ENCODE data around the gene OR51D1. TPM values are rescaled to one million over a fixed set of nuclear protein-coding genes. Genes with fewer than 3 reads are reported as not detected.

OR51D1 gene
- total RNA-seq: not detected
- long read RNA-seq: 0 reads

DNA sequence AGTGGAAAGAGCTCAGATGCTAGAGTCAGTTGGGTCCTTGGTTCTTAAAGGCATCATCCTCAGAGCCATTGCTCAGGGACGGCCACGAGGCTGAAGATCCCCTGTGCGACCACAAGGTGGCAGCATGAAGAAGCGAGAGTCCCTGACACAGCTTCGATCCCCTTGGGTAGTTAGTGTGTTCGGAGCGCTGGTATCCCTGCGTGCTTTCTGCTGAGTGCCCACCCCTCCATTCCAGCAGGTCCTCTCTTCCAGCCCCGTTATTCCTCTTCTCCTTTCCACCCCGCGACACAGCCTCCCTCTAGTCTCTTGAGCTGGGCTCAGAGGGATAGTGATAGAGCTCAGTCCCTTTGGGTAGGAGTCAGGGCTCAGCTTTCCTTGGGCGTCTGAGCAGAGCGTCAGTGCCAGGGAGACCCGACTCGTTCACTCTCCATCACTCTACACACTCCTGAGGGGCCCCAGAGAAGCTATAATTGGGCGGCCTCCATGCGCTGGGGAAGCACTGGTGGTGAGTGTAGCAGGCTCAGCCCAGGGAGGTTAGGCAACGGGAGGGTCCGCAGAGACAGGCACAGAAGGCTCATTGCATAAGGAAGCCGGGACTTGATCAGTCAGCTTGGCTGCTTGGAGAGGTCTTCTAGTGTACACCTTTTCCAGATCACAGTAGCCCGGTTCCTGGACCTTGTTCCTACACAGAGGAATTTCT is at the start of gene OR51D1:
Gene OR51D1, plus strand, starts transcription at position 516 of the 700 bp plus-strand sequence. CDS start 2,314 bp downstream, outside the sequence.
- peak; percentile 81 for DNase-seq
- peak; percentile 98 for ATAC-seq (ENCODE audit: poor library complexity)
- intact Hi-C loops (cut with DNase I): loop anchor here (2.0 to 5.0 kb wide), 2 partner anchors 190 to 365 kb away; no protein-coding TSS in a partner anchor

DNA sequence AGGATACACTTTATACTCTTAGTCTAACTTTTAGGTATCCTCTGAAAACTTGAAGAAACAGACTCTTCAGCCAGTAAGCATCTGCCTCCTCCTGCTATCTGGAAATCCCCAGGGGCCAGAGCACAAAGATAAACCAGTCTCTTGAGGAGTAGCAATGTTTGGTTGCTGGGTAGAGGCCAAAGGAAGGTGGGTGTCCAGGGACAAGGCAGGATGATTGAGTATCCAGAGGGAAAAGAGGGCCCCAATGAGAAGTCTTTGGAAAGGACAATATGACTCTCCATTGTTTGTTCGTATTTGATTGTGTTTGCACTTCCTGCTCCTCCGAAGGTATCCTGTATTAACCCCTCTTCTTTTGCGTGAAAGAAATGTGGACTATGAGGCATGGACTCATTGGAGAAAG is 48.3 kb upstream of the OR51D1 start:
- intact Hi-C loops (cut with DNase I): no loop called here
- DNase-seq: no peak
- no peak for ATAC-seq (ENCODE audit: poor library complexity)

DNA sequence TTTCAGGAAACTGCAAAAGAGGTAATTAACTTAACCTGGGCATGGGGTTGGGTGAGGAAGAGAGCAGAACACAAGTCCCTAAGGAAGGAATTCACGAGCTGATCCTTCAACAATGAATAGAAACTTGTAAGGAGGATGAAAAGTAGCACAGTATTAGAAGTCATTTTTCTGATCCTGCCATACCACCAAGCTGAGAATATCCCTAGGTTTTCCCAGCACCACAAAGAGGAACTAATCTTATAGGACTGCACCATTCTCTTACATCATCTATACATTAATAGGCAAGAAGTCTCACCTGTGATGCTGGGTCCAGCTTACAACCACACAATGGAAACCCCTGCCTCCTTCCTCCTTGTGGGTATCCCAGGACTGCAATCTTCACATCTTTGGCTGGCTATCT is 43.5 kb upstream of the OR51D1 start, which contains the start of gene OR52I1:
Gene OR52I1, plus strand, starts transcription at position 301 of the 400 bp plus-strand sequence. Its CDS starts 0 bp downstream, at position 301.
- ATAC-seq (ENCODE audit: poor library complexity) (no peak), DNase-seq (no peak)
- intact Hi-C loops (cut with DNase I): no loop called here

DNA sequence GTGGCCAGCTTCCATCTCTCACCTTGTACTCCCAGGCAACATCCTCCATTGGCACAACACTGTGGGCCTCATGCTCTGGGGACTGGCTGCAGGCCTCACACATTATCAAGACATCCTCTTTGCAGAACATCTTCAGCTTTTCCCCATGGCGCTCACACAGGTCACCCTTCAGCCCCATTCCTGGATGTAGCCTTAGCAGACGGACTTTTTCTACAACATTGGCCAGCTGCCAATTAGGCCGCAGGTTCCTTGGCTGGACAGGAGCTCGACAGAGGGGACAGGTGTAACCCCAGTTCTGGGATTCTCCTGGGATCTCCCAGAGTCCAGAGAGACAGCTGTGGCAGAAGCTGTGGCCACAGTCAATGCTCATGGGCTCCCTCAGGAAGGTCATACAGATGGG is 32.2 kb upstream of the OR51D1 start:
- ATAC-seq (ENCODE audit: poor library complexity): no peak
- no peak for DNase-seq
- intact Hi-C loops (cut with DNase I): no loop called here

DNA sequence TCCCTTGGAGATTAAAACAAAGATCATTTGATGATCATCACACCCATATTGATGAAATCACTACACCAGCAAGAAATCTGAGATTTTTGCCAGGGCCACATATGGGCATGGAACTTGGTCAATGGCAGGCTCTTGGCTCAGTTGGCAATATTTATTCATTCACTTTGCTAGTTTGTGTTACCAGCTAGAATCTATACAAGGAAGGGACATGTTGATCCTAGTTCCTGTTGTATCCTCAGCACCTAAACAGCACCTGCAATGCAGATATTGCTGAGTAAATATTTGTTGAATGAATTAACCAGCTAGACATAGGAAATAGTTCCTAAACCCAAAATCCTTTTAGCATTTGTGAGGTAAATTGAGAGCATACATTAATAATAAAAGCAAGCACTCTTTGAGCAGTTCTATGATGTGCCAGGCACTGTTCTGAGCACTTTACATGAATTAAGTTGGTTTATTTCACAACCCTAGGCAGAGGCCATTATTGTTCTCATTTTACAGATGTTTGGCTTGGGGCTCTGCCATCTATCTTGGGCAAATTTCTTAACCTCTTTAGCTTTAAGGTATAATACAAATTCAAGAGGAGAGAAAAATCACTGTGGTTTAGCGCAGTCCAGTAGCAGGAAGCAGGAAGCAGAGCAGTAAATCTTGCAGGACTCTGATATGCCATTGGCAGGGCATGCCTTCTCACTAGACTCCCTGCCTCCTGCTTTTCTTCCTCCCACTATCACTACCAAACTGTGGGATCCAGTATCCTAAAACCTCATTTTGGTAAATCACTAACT is 30.9 kb upstream of the OR51D1 start:
- ATAC-seq (ENCODE audit: poor library complexity) (no peak), DNase-seq (no peak)
- intact Hi-C loops (cut with DNase I): no loop called here

DNA sequence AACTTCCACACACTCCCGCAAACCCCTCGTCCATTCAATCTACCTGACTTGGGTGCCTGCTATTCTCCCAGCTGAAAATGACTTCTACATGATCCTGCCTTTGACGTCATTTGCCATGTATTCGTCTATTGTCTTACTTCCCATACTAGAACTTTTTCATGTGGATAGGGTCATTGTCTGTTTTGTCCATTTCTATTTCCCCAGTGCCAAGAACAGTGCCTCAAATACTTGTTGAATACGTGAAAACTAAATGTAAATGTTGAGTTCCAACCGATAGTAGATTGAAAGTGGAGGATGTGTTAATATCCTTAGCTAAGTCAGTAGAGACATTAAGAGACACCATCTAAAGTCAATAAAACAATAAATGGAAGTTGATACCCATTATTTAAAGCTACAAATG is 30.2 kb upstream of the OR51D1 start:
- ATAC-seq (ENCODE audit: poor library complexity): no peak
- intact Hi-C loops (cut with DNase I): no loop called here

DNA sequence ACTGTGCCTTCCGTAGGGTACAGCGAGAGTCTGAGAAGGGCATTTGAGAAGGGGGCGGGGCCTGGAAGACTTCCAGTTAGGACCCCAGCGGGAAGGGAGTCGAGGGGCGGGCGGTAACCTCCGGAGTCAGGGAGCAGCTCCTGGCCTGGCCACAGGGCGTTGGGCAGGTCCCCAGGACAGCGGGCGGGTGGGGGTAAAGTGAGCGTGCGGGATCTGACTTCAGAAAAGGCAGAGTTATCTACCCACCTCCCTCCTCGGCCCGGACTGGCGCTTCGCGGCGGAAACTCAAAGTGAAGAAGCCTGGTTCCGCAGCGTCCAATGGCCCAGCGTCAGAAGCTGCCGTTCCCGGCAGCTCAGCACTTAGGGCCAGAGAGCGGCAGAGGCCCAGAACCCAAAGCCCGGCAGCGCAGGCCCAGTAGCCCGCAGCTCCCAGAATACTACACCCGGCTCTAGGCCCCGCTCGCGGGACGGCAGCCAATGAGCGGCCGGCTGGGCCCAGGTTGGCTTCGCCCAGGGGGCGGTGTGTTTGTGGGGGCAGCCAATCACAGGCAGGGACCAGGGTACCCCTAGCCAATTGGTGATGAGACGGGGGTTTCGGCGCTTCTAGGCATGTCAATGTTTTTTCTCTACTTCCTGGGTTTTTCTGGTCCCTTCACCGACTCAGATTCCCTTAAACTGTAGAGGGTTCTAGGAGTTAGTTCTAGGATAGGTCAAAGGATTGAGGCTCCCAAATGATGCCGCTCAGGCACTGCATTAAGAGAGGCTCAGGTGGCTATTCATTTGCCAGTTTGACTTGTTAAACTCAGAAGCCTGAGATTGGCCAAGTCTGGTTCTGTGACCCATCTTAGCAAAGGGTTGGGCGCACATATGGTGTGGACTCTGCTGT is 29.3 kb upstream of the OR51D1 start, which contains the start of gene TRIM68:
Gene TRIM68, minus strand, starts transcription at position 451 of the 886 bp plus-strand sequence. CDS start 2,727 bp downstream, outside the sequence.
- DNase-seq: peak; percentile 98
- peak; percentile 100 for ATAC-seq (ENCODE audit: poor library complexity)
- intact Hi-C loops (cut with DNase I): no loop called here

More for the DNA sequence above, 30.2 kb upstream of the OR51D1 start:
- DNase-seq: no peak

DNA sequence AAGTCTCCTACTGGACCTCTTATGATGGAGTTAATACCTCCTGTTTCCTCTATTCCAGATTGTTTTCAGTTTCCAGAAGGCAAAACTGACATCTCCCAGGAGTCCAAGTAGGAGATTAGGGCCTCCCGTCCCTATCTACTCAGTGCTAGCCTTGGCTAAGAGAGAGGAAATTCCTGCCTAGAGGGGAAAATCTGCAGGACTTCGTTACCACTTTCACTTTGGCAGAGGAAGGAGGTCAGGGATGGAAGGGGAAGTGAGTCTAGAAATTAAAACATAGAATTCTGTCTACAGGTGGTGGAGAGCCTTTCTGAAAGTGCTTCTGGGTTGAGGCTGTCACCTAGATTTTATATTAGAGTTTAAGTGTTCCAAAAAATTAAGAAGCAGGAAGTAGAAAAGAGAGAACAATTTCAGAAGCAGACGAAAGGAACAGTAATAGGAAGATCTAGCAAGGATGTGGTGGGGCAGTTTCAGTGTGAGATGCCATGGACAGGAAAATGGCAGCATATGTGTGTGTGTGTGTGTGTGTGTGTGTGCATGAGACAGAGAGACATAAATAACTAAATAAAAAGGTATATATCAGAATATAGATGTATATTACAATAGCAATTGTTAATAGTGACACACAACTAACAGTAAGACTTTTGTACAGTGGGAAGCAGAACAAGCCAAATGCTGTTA is 26.9 kb upstream of the OR51D1 start:
- ATAC-seq (ENCODE audit: poor library complexity) (no peak), DNase-seq (no peak)

DNA sequence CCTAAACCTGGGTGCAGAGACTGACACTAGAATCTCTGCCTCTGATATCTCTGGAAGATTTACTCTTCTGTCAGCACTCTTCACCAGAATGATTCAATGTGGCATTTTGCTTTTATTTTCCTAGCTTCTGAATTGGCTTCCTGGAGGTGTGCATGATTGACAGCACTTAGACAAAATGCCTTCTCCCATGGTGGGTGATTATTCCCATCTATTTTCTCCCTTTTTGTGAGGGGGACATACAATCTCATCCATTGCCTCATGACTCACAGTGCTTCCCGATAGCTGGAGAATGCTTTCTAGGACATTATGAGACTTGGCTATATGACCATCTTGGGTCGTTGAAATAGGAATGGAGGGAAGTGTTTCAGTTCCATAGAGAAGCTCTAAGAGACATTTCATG is 25.3 kb upstream of the OR51D1 start:
- no peak for DNase-seq
- intact Hi-C loops (cut with DNase I): no loop called here
- ATAC-seq (ENCODE audit: poor library complexity): no peak

More for the DNA sequence above, 26.9 kb upstream of the OR51D1 start:
- intact Hi-C loops (cut with DNase I): no loop called here

GRCh38 chr11:4615856-4616444 is 21.3 kb upstream of the OR51D1 start:
- DNase-seq (no peak), ATAC-seq (ENCODE audit: poor library complexity) (no peak)
- intact Hi-C loops (cut with DNase I): no loop called here

GRCh38 chr11:4619514-4619913 is 17.8 kb upstream of the OR51D1 start:
- intact Hi-C loops (cut with DNase I): no loop called here
- ATAC-seq (ENCODE audit: poor library complexity) (no peak), DNase-seq (no peak)

DNA sequence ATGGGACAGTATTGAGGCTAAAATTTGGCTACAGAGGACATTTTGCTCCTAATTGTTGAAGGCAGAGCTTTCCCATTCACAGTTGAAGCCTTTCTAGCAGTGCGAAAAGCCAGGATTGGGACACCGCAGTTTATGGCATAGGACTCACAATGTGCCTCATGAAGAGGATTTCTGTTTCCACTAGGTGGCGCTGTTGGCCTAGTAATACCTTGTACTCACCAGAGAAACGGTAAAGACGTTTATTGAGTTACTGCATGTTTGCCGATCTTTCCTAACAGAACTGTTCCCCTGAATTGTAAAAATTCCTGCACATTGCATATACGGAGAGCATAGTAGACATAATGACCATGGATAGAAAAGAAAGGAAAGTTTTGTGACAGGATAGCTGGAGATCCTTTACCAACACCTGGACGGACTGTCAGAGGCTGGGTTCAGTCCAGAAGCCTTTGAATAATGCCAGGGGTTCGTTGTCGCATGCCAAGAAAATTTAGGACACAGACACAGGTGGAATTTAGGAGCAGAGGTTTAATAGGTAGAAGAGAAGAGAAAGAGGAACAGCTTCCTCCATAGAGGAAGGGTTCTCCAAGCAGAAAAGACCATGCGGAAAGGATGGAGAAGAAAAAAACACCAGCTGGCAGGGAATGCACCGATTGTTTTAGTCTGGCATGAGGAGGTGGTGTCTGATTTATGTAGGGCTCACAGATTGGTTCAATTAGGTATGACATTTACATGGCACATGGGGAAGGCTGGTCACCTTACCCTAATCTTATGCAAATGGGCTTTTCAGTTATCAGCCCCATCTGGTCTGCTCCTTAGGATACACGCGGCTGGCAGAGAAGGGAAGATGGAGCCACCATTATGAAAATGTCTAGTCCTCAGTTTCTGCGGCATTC is 10.8 kb upstream of the OR51D1 start:
- no peak for DNase-seq
- intact Hi-C loops (cut with DNase I): no loop called here
- peak; percentile 86 for ATAC-seq (ENCODE audit: poor library complexity)

GRCh38 chr11:4636136-4636535 is 1.1 kb upstream of the OR51D1 start:
- no peak for ATAC-seq (ENCODE audit: poor library complexity)
- no peak for DNase-seq
- intact Hi-C loops (cut with DNase I): loop anchor here (2.0 to 5.0 kb wide), 2 partner anchors 191 to 366 kb away; no protein-coding TSS in a partner anchor

GRCh38 chr11:4637662-4638047 is 378 bp downstream of the OR51D1 start:
- DNase-seq: no peak
- intact Hi-C loops (cut with DNase I): loop anchor here (2.0 to 5.0 kb wide), 2 partner anchors 189 to 365 kb away; no protein-coding TSS in a partner anchor
- ATAC-seq (ENCODE audit: poor library complexity): no peak

GRCh38 chr11:4639931-4640330 is 2.7 kb downstream of the OR51D1 start:
- intact Hi-C loops (cut with DNase I): loop anchor here (5.0 kb wide), 1 partner anchor 362 kb away; no protein-coding TSS in a partner anchor
- ATAC-seq (ENCODE audit: poor library complexity) (no peak), DNase-seq (no peak)

DNA sequence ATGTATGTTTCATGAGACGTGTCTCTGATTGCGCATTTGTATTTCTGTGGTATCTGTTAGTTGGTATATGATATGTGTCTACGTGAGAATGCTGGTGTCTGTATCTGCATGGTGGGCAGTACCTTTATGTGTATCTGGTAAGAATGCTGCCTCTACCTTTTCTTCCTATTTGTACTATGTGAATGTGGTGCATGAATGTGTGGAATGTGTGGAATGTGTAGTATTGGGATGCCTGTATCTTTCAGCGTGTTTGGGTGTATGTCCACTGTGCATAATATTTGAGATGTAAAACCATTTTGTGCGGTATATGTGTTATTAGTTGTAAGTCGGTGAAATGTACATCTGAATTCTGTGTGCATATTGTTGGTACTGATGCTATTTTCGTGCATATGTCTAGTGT is 4.2 kb downstream of the OR51D1 start:
- intact Hi-C loops (cut with DNase I): no loop called here
- DNase-seq: no peak
- no peak for ATAC-seq (ENCODE audit: poor library complexity)

- intact Hi-C loops (cut with DNase I): no loop called here
- DNase-seq: no peak
- ATAC-seq (ENCODE audit: poor library complexity): no peak
Observed at GRCh38 chr11:4642043-4642442, 4.8 kb downstream of the OR51D1 start.

All from Right ventricle myocardium superior (tissue), 1 donor.